ENCODE measurements around the gene GRAMD1B.

Gene GRAMD1B
- 1.6 to 28.2 (median 7.4) reads per million in 18 experiments for total RNA-seq

- peak; percentile 42 to 53 for DNase-seq
These were observed at the start of gene GRAMD1B for GRCh38 chr11:123429913-123430720. Gene GRAMD1B, plus strand, starts transcription at chr11:123430269. Its CDS starts 524 bp downstream, at chr11:123430793.

DNA sequence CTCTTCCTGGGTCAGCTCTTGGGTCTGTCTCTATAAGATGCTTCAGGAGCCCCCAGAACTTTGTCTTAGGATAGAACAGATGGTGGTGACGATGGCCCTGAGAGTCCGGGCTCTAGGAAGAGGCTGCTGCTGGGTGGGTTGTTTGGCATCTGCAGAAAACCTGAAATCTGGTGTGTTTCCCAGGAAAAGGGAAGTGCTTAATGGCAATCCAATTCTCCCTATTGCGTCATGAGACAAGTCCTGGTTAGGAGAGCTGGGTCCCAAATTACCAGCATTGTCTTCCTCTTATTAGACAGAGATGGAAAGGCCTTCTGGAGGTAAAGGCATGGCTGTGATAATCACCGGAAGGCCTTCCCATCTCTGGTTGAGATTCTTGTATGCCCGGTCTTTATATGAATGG lies 48.9 kb upstream of the GRAMD1B start:
- peak; percentile 4 to 5 for DNase-seq

GRCh38 chr11:123381817-123382554 lies 48.1 kb upstream of the GRAMD1B start:
- no peak for DNase-seq

DNA sequence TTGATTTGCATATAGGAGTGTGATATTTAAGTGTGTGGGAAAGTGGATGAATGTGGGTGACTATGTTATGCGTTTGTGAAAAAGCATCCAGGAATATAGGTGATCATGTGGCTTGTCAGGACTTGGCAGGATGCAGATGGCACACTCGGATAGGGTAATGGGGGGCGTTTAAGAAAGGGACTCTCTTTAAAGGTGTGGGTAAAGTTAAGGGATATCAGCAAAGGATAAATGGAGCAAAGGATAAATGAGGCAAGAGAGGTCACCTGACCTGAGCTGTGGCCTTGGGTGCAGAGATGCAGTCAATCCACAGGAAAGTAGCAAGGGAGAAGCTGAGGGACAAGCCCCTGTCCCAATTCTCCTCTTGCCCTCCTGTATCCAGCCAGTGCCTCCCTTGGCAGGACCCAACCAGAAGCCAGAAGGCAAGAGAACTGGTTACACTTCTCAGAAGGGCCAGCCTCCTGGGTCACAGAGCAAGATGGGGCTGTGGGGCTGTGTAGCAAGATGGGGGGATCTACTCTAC lies 47.5 kb upstream of the GRAMD1B start:
- no peak for DNase-seq

GRCh38 chr11:123384116-123384515 lies 46.0 kb upstream of the GRAMD1B start:
- no peak for DNase-seq

DNA sequence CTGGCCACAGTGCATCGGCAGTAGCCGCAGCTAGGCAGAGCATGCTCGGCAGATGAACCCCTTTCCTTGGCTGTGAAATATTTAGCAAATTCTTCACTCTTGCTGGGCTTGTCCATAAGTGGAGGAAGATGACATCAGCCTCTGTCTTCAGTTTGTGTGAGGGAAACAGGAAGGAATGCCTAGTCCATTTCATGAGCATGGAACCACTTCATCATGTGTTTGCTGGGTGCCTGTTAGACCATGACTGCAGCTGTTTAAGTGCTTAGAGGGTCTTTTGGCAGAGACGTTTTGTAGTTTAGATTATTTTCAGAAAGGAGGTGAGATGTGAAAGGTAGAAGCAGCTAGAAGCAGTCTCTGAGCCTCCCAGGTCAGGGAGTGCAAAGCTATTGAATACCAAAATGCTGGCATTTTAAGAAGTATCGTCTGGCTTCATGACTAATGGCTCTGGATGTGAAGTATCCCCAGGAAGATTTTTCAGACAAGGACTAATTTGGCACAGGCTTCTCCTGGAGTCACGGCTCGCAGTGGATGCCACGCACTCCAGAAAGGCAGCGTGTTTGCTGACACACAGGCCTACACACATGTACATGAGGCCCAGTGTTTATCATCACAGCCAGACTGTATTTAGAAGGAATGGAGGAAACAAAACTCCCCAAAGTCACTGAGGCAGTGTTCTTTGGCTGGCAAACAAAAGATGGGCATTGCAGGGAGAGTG lies 43.1 kb upstream of the GRAMD1B start:
- DNase-seq: peak in 1 of 2 donors; percentile 44

DNA sequence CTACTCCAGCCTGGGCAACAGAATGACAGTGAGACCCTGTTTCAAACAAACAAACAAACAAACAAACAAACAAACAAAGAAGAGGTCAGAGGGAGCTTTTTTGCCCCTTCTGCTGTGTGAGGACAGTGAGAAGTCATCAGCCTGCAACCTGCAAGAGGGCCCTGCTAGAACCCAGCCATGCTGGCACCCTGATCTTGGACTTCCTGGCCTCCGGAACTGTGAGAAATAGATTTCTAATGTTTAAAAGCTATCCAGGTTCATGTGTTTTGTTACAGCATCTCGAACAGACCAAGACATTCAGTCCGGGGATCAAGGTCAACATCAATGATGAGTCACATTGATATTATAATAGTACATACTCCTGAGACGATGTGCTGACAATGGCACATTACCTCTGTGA lies 41.4 kb upstream of the GRAMD1B start:
- no peak for DNase-seq

GRCh38 chr11:123390146-123390545 lies 39.9 kb upstream of the GRAMD1B start:
- DNase-seq: no peak

DNA sequence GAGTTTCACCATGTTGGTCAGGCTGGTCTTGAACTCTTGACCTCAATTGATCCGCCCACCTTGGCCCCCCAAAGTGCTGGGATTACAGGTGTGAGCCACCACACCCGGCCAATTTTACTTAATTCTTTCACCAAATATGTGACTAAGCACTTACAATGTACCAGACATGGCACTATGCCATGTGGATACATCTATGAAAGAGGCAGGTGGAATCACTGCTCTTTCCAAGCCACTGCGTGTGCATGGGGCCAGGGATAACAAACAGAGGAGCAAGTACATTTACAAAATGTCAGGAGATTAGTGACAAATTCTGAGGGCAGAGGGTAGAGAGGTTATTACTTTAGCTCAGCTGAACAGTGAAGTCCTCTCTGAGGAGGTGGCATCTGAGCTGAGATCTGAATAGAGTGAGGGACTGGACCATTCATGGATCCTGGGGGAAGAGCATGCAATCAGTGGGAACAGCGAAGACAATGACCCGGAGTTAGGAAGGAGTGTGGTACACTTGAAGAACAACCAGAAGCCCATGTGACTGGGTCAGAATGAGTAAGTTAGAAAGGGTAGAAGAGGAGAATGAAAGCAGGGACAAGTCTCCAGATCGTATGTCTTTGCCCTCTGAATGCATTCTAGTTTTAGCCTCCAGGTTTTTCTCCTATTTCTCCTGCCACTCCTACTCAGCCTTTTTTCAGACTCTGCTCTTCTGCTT lies 38.3 kb upstream of the GRAMD1B start:
- DNase-seq: no peak

- DNase-seq: no peak
These were observed 37.6 kb upstream of the GRAMD1B start for GRCh38 chr11:123392431-123392830.

GRCh38 chr11:123392844-123393243 lies 37.2 kb upstream of the GRAMD1B start:
- DNase-seq: no peak

DNA sequence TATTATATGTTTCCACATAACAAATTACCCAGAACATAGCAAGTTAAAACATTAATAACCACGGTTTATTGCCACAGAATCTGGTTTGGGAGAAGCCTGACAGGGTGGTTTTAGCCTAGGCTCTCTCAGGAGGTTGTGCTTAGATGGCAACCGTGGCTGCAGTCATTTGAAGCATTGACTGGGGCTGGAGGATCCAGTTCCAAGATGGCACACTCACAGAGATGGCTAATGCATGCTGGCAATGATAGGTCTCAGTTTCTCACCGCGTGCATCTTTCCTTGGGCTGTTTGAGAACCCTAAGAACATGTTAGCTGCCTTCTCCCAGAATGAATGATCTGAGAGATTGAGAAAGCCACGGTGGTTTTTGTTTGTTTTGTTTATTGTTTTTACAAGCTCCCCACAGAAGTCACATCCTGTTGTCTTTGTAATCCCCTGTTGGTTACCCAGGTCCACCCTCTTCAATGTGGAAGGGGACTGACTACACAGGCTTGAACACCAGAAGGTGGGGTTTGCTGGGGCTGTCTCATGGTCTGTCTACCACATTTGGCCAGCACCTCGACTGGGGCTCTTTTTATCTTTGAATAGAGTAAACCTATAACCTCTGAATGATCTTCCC lies 36.6 kb upstream of the GRAMD1B start:
- no peak for DNase-seq

DNA sequence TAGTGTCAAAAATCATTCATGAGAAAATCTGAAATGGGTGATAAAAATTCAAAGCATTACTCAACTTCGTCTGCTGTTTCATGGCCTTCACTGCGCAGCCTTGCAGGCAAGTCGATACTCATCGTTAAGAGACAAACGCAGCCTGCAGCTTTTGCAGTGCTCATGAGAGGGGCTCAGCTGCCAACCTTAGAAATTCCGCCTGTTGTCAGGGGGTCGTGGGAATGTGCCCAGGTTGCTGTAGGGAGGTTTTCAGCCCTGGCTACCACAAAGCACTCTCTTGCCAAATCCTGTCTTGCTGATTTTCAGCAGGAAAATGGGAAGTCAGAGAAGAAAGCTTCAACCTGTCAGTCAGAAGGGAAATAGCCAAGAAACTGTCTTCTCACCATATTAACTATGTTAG lies 25.4 kb upstream of the GRAMD1B start:
- DNase-seq: no peak

- DNase-seq: no peak
These were observed 24.9 kb upstream of the GRAMD1B start for GRCh38 chr11:123405123-123405592.

- no peak for DNase-seq
These were observed 23.5 kb upstream of the GRAMD1B start for GRCh38 chr11:123406441-123407129.

- peak; percentile 62 to 76 for DNase-seq
These were observed 22.7 kb upstream of the GRAMD1B start for GRCh38 chr11:123407130-123407995.

GRCh38 chr11:123407996-123408597 lies 22.0 kb upstream of the GRAMD1B start:
- DNase-seq: no peak

DNA sequence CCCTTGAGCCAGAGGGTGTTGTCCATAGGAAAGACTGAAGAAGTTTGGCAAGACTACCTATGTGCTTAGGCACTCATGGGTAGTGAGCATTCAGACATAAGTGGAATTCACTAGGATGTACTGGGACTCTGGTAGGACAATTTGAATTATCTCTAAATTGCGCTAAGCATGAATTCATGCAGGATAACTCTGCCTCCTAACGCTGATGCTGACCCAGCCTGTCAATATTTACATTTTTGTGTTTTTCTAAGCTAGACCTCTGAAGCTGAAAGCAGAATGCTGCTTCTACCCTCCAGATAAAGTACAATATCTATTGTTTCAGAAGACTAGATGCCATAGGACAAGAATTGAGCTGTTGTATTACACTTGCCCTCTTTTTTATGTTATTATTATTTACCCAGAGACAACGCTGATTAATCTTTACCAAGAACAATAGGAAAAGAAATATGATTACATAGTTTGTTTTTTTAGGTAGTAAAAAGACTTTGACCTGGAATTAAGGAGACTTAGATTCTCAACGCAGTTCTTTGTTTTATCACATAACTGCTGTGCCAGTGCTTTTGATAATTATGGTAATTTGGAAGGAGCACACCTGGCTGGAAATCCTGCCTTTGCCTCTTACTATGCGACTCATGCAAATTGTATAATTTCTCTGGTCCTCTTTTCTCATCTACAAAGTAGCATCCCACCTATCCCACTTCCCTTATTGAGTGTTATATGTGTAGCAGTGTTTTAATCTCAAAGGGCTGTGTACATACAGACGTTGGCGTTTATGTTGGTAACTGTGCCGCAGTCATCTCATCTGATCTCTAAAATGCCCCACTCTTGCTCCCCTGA lies 21.2 kb upstream of the GRAMD1B start:
- no peak for DNase-seq

Data from inflammatory macrophage (primary cell).